GM20000 (cell line): ENCODE data around the gene TMPRSS12.
"Not testable (repeated sequence)": the region's sequence is repeated elsewhere in the genome, so short reads cannot be mapped to it uniquely, and the experiment has no call there.

Experiments used
- DNase-seq: peaks from one replicate; pipeline ENCODE4 v3.0.0; 2012; ENCODE audit warnings: low spot score
- TF ChIP-seq, protein P1 (sequence below): IDR thresholded peaks from 2 replicates; pipeline ENCODE4 v1.5.1; 2012; ENCODE audit warnings: mild to moderate bottlenecking, control low read depth; ENCODE audit errors: extremely low read depth, missing control alignments

TMPRSS12 gene

DNA sequence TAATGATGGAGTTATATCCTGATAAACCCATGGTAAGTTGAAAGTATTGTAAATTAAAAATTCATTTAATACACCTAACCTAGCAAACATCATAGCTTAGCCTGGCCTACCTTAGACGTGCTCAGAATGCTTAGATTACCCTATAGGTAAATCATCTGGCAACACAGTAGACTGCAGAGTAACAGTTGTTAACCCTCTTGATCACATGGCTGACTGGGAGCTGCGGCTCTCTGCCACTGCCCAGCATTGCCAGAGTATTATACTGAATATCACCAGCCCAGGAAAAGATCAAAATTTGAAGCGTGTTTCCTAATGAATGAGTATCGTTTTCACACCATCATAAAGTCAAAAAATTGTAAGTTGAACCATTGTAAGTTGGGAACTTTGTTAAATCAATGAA, 17.8 kb upstream of the TMPRSS12 start:
- DNase-seq, result no peak
- TF ChIP-seq, protein P1, sequence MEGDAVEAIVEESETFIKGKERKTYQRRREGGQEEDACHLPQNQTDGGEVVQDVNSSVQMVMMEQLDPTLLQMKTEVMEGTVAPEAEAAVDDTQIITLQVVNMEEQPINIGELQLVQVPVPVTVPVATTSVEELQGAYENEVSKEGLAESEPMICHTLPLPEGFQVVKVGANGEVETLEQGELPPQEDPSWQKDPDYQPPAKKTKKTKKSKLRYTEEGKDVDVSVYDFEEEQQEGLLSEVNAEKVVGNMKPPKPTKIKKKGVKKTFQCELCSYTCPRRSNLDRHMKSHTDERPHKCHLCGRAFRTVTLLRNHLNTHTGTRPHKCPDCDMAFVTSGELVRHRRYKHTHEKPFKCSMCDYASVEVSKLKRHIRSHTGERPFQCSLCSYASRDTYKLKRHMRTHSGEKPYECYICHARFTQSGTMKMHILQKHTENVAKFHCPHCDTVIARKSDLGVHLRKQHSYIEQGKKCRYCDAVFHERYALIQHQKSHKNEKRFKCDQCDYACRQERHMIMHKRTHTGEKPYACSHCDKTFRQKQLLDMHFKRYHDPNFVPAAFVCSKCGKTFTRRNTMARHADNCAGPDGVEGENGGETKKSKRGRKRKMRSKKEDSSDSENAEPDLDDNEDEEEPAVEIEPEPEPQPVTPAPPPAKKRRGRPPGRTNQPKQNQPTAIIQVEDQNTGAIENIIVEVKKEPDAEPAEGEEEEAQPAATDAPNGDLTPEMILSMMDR, result no peak

DNA sequence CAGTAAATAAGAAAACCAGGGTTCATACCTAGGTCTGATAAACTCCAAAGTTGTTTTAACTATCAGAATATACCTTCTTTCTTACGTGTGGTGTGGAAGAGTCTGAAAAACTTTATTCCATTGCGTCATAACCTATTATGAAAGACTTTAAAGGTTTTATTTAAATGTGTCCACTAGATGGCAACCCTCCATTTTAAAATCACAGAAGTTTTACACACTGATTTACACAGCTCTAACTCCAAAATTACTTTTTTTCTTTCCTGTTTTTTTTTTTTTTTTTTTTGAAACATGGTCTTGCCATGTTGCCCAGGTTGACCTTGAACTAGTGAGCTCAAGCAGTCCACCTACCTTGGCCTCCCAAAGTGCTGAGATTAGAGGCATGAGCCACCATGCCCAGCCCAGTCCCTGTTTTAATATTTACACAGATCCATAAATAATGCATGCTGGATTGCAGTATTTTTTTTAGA, 17.3 kb upstream of the TMPRSS12 start:
- TF ChIP-seq, protein P1, result no peak
- DNase-seq, result peak; percentile 49

DNA sequence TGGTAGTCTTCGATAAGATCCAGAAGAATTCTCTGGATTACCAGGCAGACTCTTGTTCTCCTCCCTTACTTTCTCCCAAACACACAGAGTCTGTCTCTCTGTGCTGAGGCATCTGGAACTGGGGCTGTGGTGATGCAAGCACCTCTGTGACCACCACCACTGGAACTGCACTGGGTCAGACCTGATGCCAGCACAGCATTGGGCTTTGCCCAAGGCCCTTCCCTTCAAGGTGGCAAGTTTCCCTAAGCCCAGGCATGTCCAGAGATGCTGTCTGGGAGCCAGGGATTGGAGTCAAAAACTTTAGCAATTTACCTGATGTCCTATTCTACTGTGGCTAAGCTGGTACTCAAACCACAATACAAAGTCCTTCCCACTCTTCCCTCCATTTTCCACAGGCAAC, 14.6 kb upstream of the TMPRSS12 start:
- TF ChIP-seq, protein P1, result no peak
- no peak for DNase-seq

DNA sequence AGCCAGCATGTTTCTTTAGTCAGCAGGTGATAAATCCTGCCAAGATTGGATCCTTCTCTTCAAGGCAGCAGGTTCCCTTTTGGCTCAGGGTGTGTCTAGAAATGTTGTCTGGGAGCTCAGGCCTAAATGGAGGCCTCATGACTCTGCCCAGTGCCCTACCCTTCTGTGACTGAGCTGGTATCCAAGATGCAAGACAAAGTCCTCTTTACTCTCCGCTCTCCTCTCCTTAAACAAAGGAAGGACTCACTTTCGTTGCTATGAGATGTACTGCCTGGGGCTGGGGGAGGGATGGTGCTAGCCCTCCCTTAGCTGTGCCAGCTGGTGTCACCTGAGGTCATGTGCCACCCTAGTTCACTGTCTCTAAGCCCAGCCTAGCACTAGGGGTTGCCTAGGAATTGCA, 13.8 kb upstream of the TMPRSS12 start:
- TF ChIP-seq, protein P1, result no peak
- no peak for DNase-seq

DNA sequence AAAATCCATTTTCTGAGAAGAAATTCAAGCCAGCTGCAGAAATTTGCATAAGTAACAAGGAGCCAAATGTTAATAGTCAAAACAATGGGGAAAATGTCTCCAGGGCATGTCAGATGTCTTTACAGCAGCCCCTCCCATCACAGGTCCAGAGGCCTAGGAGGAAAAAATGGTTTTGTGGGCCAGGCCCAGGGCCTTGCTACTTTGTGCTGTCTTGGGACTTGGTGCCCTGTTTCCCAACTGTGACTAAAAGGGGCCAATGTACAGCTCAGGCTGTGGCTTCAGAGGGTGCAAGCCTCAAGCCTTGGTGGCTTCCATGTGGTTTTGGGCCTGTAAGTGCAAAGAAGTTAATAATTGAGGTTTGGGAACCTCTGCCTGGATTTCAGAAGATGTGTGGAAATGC, 8.9 kb upstream of the TMPRSS12 start:
- not testable (repeated sequence) for DNase-seq

DNA sequence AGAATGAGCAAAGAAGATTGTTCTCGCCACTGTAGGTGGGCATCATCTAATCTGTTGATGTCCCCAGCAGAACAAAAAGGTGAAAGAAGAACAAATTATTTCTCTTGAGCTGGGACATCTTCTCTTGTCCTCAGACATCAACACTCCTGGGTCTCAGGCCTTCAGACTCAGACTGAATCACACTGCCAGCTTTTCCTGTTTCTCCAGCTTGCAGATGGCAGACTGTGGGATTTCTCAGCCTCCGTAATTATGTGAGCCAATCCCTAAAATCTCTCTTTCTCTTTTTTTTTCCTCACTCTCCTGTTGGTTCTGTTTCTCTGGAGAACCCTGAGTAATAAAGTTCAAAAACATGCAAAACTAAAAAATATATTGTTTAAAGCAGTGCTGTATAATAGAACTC, 3.7 kb upstream of the TMPRSS12 start:
- DNase-seq, result no peak

DNA sequence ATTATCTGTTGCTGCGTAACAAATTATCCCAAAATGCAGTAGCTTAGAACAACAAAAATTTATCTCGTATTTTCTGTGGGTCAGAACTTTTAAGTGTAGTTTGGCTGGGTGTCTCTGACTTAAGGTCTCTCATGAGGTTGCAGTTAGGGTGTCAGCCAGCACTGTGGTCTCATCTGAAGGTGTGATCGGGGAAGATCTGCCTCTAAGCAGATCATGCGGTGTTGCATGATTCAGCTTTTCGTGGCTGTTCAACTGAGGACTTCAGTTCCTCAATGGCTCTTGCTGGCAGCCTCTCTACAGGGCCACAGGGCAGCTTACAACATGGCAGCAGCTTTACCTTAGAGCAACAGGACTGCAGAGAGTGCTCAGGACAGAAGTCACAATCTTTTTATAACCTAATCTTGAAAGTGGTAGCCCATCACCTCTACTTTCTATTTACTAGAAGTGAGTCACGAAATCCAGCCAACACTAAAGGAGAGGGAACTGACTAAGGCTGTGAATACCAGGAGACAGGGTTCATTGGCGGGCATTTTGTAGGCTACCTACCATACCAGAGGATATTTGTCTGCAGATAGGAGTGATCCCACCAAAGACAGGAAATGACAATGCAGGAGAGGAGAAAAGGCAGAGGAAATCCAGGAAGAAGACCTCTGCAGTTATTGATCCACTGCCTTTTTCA, 1.8 kb upstream of the TMPRSS12 start:
- DNase-seq, result no peak
- TF ChIP-seq, protein P1, result no peak

More for the DNA sequence above, 3.7 kb upstream of the TMPRSS12 start:
- TF ChIP-seq, protein P1, result no peak
